GM12878 (cell line): Measurements from ENCODE around the gene ALX4.

Experiments
- CBFB ChIP-seq: IDR thresholded peaks from 2 replicates; pipeline ENCODE4 v1.6.1; 2016; ENCODE audit warnings: antibody characterized with exemption, low read depth
- EP300 ChIP-seq, 2 experiments: fragments of 150-350 bp in 1 of 2; IDR thresholded peaks; 2 replicates each; pipeline ENCODE4 v1.6.1; 2011 to 2012; ENCODE audit warnings: low read depth in 2 of 2, low read length in 2 of 2, borderline replicate concordance in 1 of 2, improper control_type of control experiment in 1 of 2, inconsistent platforms in 1 of 2; ENCODE audit not compliant: control insufficient read depth in 1 of 2
- FOS ChIP-seq: IDR thresholded peaks from 3 replicates; pipeline ENCODE4 v1.6.1; 2011; ENCODE audit warnings: borderline replicate concordance; ENCODE audit not compliant: insufficient read length; ENCODE audit errors: extremely low read depth
- POLR2A ChIP-seq: IDR thresholded peaks from 2 replicates; pipeline ENCODE4 v1.6.1; 2011; ENCODE audit warnings: low read depth, mild to moderate bottlenecking, low read length
- RELB ChIP-seq: fragments of 450-650 bp; IDR thresholded peaks from 2 replicates; pipeline ENCODE4 v1.6.1; 2017; ENCODE audit warnings: low read depth, mild to moderate bottlenecking, moderate library complexity
- SP1 ChIP-seq: IDR thresholded peaks from one replicate; pipeline ENCODE4 v1.6.1; 2011; ENCODE audit warnings: low read depth, low read length
- TBL1XR1 ChIP-seq: IDR thresholded peaks from 2 replicates; pipeline ENCODE4 v1.6.1; 2012; ENCODE audit warnings: low read depth, low read length, improper control_type of control experiment
- ZZZ3 ChIP-seq: IDR thresholded peaks from 2 replicates; pipeline ENCODE4 v1.6.1; 2011; ENCODE audit warnings: low read depth; ENCODE audit not compliant: control insufficient read depth, insufficient read length
- TF ChIP-seq, protein P1 (sequence below), 3 experiments: IDR thresholded peaks in 2 of 3; conservative IDR thresholded peaks in 1 of 3; 2 replicates each; pipeline ENCODE4 v1.5.1; 2011; ENCODE audit warnings: low read depth in 3 of 3, low read length in 3 of 3, mild to moderate bottlenecking in 3 of 3, control low read depth in 2 of 3, moderate library complexity in 2 of 3, inconsistent platforms in 1 of 3, mixed read lengths in 1 of 3; ENCODE audit not compliant: control insufficient read depth in 2 of 3, insufficient read depth in 1 of 3; ENCODE audit errors: extremely low read depth in 1 of 3

DNA sequence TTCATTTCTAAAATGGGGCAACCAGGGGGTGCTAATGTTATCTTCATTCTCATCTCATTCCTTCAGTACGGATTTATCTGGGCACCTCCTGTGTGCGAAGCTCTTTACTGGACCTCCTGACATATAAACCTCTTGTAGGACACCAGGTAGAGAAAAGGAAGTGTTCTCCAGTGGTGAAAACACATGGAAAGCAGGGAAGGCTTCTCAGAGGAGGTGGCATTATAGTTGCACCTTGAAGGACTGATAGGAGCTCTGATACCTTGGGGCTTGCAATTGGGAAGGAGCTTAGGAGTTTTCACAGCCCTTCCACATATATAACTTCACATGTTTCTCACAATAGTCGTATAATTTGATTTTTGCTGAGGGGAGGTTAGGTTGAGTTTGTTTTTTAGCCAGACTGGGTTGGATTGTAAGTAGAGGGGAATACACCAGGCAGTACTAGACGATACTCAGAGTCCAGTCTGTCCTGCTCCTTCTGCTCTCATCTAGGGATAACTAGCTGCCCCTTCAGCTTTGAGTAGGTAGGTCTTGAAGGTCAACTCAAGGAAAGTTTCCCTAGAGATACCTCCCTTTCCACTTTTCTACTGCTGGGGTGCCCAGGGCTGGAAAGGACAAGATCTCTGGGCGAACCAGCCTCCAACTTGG lies 34.0 kb upstream of the ALX4 start:
- TF ChIP-seq FOS: no peak
- TF ChIP-seq ZZZ3: no peak
- TF ChIP-seq SP1: no peak
- no peak for TF ChIP-seq CBFB
- TF ChIP-seq, protein P1, sequence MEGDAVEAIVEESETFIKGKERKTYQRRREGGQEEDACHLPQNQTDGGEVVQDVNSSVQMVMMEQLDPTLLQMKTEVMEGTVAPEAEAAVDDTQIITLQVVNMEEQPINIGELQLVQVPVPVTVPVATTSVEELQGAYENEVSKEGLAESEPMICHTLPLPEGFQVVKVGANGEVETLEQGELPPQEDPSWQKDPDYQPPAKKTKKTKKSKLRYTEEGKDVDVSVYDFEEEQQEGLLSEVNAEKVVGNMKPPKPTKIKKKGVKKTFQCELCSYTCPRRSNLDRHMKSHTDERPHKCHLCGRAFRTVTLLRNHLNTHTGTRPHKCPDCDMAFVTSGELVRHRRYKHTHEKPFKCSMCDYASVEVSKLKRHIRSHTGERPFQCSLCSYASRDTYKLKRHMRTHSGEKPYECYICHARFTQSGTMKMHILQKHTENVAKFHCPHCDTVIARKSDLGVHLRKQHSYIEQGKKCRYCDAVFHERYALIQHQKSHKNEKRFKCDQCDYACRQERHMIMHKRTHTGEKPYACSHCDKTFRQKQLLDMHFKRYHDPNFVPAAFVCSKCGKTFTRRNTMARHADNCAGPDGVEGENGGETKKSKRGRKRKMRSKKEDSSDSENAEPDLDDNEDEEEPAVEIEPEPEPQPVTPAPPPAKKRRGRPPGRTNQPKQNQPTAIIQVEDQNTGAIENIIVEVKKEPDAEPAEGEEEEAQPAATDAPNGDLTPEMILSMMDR (IDR thresholded peaks at IDR 0.05 in 2 of 3, conservative IDR thresholded peaks at IDR 0.05 in 1 of 3; ENCODE audit: control insufficient read depth in 2 of 3, extremely low read depth in 1 of 3, insufficient read depth in 1 of 3, low read depth in 3 of 3, low read length in 3 of 3): no peak
- no peak for TF ChIP-seq POLR2A
- TF ChIP-seq EP300 (IDR thresholded peaks at IDR 0.05; ENCODE audit: borderline replicate concordance in 1 of 2, control insufficient read depth in 1 of 2, low read depth in 2 of 2, low read length in 2 of 2): no peak
- no peak for TF ChIP-seq TBL1XR1
- no peak for TF ChIP-seq RELB
